ENCODE results near the gene GIT2.
A peak's percentile ranks its signal among the peaks of the same experiment; 100 is the strongest.

GIT2 gene

DNA sequence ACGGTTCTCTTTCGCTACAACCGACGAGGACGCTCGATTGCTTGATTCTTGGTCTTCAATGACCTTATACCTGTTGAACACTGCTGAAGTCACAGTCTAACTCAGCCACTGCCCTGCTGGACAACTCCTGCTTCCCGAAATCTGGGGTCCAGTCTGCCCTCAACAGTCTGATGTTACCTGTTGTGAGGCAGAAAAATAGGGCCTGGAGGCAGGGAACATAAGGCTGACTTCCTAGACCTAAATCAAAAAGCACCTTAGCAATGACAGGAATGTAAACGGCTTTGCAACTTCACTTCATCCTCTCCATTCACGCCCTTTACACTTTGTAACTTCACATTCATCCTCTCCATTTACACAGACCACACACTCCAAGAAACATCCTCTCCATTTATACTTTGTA lies 115.2 kb downstream of the GIT2 start:
- TF ChIP-seq, protein P1, sequence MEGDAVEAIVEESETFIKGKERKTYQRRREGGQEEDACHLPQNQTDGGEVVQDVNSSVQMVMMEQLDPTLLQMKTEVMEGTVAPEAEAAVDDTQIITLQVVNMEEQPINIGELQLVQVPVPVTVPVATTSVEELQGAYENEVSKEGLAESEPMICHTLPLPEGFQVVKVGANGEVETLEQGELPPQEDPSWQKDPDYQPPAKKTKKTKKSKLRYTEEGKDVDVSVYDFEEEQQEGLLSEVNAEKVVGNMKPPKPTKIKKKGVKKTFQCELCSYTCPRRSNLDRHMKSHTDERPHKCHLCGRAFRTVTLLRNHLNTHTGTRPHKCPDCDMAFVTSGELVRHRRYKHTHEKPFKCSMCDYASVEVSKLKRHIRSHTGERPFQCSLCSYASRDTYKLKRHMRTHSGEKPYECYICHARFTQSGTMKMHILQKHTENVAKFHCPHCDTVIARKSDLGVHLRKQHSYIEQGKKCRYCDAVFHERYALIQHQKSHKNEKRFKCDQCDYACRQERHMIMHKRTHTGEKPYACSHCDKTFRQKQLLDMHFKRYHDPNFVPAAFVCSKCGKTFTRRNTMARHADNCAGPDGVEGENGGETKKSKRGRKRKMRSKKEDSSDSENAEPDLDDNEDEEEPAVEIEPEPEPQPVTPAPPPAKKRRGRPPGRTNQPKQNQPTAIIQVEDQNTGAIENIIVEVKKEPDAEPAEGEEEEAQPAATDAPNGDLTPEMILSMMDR (IDR thresholded peaks at IDR 0.05; ENCODE audit: insufficient read depth, low read depth, low read length, missing control alignments) = no peak
- H3K4me3 ChIP-seq (ENCODE audit: low read depth, low read length) = peak overlapping the region; percentile 65

DNA sequence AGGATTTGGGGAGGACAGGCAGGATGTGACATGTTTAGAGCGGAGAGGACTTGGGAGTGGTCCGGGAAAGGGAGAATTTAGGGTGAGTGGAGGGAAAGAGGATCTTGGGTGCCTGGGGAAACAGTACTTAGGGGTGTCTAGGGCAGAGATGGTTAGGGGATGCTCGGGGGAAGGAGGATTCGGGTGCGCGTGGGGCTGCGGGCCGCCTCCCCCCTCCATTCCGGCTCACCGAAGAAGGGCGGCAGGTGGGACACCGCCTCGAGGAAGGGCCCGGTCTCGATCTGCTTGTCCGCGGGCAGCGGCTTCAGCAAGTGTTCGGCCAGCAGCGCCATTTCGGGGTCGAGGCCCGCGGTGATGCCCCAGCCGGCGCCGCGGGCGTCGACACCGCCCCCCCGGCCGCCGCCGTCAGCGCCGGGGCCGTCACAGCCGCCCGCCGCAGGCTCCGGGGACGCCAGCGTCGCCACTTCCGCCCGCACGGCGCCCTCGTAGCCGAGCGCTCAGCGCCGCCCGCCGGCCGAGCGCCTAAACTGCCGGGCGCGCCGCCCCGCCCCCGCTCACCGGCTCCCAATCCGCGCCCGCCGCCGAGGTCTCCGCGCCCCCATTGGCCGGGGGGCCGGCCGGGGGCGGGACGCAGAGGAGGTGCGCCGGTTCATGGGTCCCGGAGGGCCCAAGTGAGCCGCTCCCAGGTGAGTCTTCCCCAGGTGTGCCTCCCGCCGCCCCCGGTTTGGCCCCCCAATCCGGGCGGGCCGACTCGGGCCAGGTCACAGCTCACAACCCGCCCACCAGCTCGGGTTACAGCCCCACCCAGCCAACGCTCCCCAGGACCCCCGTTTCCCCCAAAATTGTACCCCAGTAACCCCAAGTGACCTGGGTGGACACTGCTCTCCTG lies 115.9 kb downstream of the GIT2 start, which contains the start of gene GLTP:
GLTP (minus strand) TSS at position 499 of the 889 bp plus-strand sequence; CDS start at position 332, 167 bp downstream.
- TF ChIP-seq, protein P1 (IDR thresholded peaks at IDR 0.05; ENCODE audit: insufficient read depth, low read depth, low read length, missing control alignments) = peak; percentile 69
- peak; percentile 93 for DNase-seq (ENCODE audit: low read depth)

More for the DNA sequence above, 115.2 kb downstream of the GIT2 start:
- no peak for DNase-seq (ENCODE audit: low read depth)

More for the DNA sequence above, 115.9 kb downstream of the GIT2 start, which contains the start of gene GLTP:
- peak within 1 kb of the TSS; percentile 73 for H3K4me3 ChIP-seq (ENCODE audit: low read depth, low read length)

Measured in GM12865 (cell line).